Endothelial cell of umbilical vein (primary cell): Measurements from ENCODE around the gene VKORC1. TPM values are rescaled to one million over a fixed set of nuclear protein-coding genes. Genes with fewer than 3 reads are reported as not detected.

Source experiments
- BruUV-seq: library from RNA; stranded (reverse); fragments of 400-500 nt; replicated peaks from 2 replicates; lab custom pipeline; 2021; lab: Mats Ljungman, UMichigan
- CTCF ChIA-PET: fragments of 300-600, 350-600 bp; sonication (Branson Sonifier 250); formaldehyde crosslinking; loops from one replicate; lab custom pipeline; 2021; ENCODE audit warnings: antibody characterized with exemption, inconsistent platforms; lab: Charles Lee
- POLR2A ChIA-PET: fragments of 300-600, 350-600 bp; sonication (Branson Sonifier 250); formaldehyde crosslinking; loops from one replicate; lab custom pipeline; 2021; ENCODE audit warnings: antibody characterized with exemption, inconsistent platforms; lab: Charles Lee
- DNase-seq: peaks from one replicate; pipeline ENCODE4 v3.0.0-alpha.2; 2011; ENCODE audit warnings: low read depth, low spot score
- FAIRE-seq: peaks from 2 replicates; lab custom pipeline; 2011; peaks lifted over from hg19 to GRCh38; lab: Jason Lieb, UNC
- H2AFZ ChIP-seq: 2 replicates; pipeline ENCODE4 v1.6.0; 2012; ENCODE audit warnings: low read depth, low read length, control low read depth, inconsistent platforms
- H3K27ac ChIP-seq: 2 replicates; pipeline ENCODE4 v1.5.1; 2011; ENCODE audit warnings: low read depth, mild to moderate bottlenecking, control low read depth, low read length, moderate library complexity; ENCODE audit not compliant: insufficient read depth
- H3K27me3 ChIP-seq, 2 experiments: 2 replicates each; pipeline versions ENCODE4 v1.6.0 to v1.6.1; 2011; ENCODE audit warnings: low read length in 2 of 2, mixed read lengths in 1 of 2; ENCODE audit not compliant: control insufficient read depth in 2 of 2, insufficient read depth in 2 of 2
- H3K36me3 ChIP-seq, 2 experiments: 2 replicates in 1 of 2; 3 replicates in 1 of 2; pipeline ENCODE4 v1.5.1; 2011; ENCODE audit warnings: low read length in 2 of 2, mild to moderate bottlenecking in 1 of 2, moderate library complexity in 1 of 2; ENCODE audit not compliant: control insufficient read depth in 2 of 2, insufficient read depth in 2 of 2; ENCODE audit errors: extremely low read depth in 1 of 2
- H3K4me1 ChIP-seq: 3 replicates; pipeline ENCODE4 v1.5.1; 2011; ENCODE audit warnings: mild to moderate bottlenecking, low read length; ENCODE audit not compliant: control insufficient read depth, insufficient read depth; ENCODE audit errors: extremely low read depth
- H3K4me2 ChIP-seq: 2 replicates; pipeline ENCODE4 v1.6.1; 2011; ENCODE audit warnings: low read length, control low read depth, mixed read lengths; ENCODE audit not compliant: insufficient read depth
- H3K4me3 ChIP-seq, 3 experiments: fragments of 200-600 bp in 1 of 3; sonication (generic), shearing (Covaris generic) in 1 of 3; replicated peaks in 1 of 3; 2 replicates each; pipeline ENCODE4 v1.5.1; 2011 to 2016; ENCODE audit warnings: control low read depth in 3 of 3, low read length in 3 of 3, mild to moderate bottlenecking in 2 of 3, inconsistent platforms in 1 of 3, low read depth in 1 of 3, moderate library complexity in 1 of 3; ENCODE audit not compliant: insufficient read depth in 1 of 3
- H3K79me2 ChIP-seq: 2 replicates; pipeline ENCODE4 v1.6.0; 2012; ENCODE audit warnings: low read length, inconsistent platforms; ENCODE audit not compliant: control insufficient read depth, insufficient read depth
- H3K9ac ChIP-seq: replicated peaks from 2 replicates; pipeline ENCODE3; 2011; ENCODE audit warnings: low read length, control low read depth; ENCODE audit not compliant: insufficient read depth; ENCODE audit errors: extremely low read depth
- H3K9me1 ChIP-seq: replicated peaks from 3 replicates; pipeline ENCODE4 v1.6.0; 2011; ENCODE audit warnings: mild to moderate bottlenecking, low read length; ENCODE audit not compliant: control insufficient read depth, insufficient read depth; ENCODE audit errors: extremely low read depth
- H3K9me3 ChIP-seq: replicated peaks from 2 replicates; pipeline ENCODE4 v1.5.1; 2012; ENCODE audit warnings: low read length, inconsistent platforms; ENCODE audit not compliant: control insufficient read depth, insufficient read depth
- H4K20me1 ChIP-seq: replicated peaks from 2 replicates; pipeline ENCODE3; 2011; ENCODE audit warnings: mild to moderate bottlenecking, low read length; ENCODE audit not compliant: control insufficient read depth, insufficient read depth; ENCODE audit errors: extremely low read depth
- EZH2 ChIP-seq: IDR thresholded peaks from 2 replicates; pipeline ENCODE4 v1.6.1; 2012; ENCODE audit warnings: borderline replicate concordance, low read depth, mild to moderate bottlenecking, moderate library complexity, low read length, inconsistent platforms; ENCODE audit not compliant: severe bottlenecking
- FOS ChIP-seq: IDR thresholded peaks from 2 replicates; pipeline ENCODE4 v1.6.1; 2011; ENCODE audit warnings: mild to moderate bottlenecking, low read length, moderate library complexity, borderline replicate concordance; ENCODE audit not compliant: insufficient read depth
- GATA2 ChIP-seq: IDR thresholded peaks from 2 replicates; pipeline ENCODE4 v1.7.0; 2011; ENCODE audit warnings: low read depth, mild to moderate bottlenecking, moderate library complexity, mixed read lengths, low read length; ENCODE audit not compliant: insufficient read length, insufficient read depth
- JUN ChIP-seq: IDR thresholded peaks from 2 replicates; pipeline ENCODE4 v1.6.1; 2011; ENCODE audit warnings: borderline replicate concordance, low read depth; ENCODE audit not compliant: insufficient read length, insufficient read depth
- MAX ChIP-seq: IDR thresholded peaks from 2 replicates; pipeline ENCODE4 v1.6.1; 2011; ENCODE audit not compliant: insufficient read depth, insufficient read length
- MYC ChIP-seq: IDR thresholded peaks from one replicate; pipeline ENCODE4 v1.6.1; 2011; ENCODE audit warnings: mild to moderate bottlenecking, low read depth, low read length
- POLR2A ChIP-seq: IDR thresholded peaks from 2 replicates; pipeline ENCODE4 v1.6.1; 2012; ENCODE audit warnings: low read depth, mild to moderate bottlenecking, control low read depth, low read length
- POLR2AphosphoS5 ChIP-seq: IDR thresholded peaks from 2 replicates; pipeline ENCODE4 v1.6.1; 2012; ENCODE audit warnings: low read depth, mild to moderate bottlenecking, control low read depth, low read length, moderate library complexity; ENCODE audit not compliant: insufficient read depth
- dilution Hi-C: fragments of 300-500 bp; cut with MboI; formaldehyde crosslinking; loops from one replicate; pipeline ENCODE4 v1.15.0; 2019; ENCODE audit warnings: low sequenced_read_pairs; ENCODE audit not compliant: extremely low pct_ligation_motif_present
- intact Hi-C: fragments of 100-400 bp; cut with micrococcal nuclease; formaldehyde crosslinking; loops from one replicate; pipeline ENCODE4 v1.10.0; 2022
- polyA plus RNA-seq, 4 experiments: library from polyadenylated mRNA; depleted of rRNA in 3 of 4; stranded (reverse) in 3 of 4; unstranded in 1 of 4; fragments of >200 nt; gene quantifications; 2 replicates each; pipeline versions ENCODE4 v1.2.1 to v1.2.3, GENCODE V29; 2011 to 2012; ENCODE audit warnings: missing spikeins in 1 of 4
- total RNA-seq: library from RNA; stranded (reverse); gene quantifications from 2 replicates; pipeline ENCODE4 v1.2.3, GENCODE V29; 2021

VKORC1 gene
- total and polyA plus RNA-seq, 2 donors (not counting 3 experiments of a cell fraction or from before 2014, with no cell fraction given) = 93.5 to 586 TPM

DNA sequence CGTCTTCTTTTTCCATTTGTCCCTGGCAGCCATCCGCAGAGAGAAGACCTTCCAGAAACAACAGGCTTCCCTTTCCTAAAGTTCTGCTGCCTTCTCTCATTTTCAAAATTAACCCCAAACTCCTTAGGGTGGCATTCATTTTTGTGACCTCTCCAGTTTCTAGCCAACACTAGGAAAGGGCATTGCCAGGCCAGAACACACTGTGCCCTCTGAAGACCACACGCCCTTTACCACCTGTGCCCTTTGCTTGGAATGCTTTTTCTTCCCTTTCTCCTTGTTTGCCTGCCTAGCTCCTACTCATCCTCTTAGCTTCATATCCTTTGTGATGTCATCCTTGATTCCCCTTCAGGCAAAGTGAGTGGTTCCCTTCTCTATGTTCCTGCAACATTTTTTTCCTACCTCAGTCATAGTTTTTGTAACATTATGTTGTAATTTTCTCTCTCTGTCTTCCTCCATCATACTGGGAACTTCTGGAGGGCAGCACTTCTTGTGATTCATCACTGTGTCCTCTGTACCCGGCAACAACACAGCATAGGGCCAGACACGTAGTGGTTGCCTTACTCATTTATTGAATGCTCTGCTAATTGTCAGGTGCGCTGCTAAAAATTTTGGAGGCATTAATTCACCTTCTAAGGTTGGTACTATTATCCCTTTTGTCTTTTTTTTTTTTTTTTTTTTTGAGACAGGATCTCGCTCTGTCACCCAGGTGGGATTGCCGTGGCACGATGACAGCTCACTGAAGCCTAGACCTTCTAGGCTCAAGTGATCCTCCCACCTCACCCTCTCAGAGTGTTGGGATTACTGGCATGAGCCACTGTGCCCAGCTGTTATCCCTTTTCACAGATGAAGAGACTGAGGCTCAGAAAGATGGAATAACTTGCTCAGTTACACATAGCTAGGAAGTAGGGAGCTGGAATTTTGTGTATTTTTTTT is 23.9 kb upstream of the VKORC1 start:
- POLR2A ChIA-PET = interaction anchor here (1.4 to 1.6 kb wide), 2 partner anchors 24 to 62 kb away, joined by 13 to 31 read pairs; partner anchors contain the start of gene FUS
- peaks cover 7% of the 10 kb centered on the region for H3K4me1 ChIP-seq
- no peak overlapping the region for H2AFZ ChIP-seq
- H3K4me3 ChIP-seq = peak overlapping the region; percentile 54 to 79 (median 79)
- H4K20me1 ChIP-seq = no peaks in the 10 kb centered on the region
- H3K9me3 ChIP-seq = no peaks in the 10 kb centered on the region
- dilution Hi-C loops = no loop called here
- intact Hi-C loops = no loop called here
- H3K36me3 ChIP-seq = peaks cover 3 to 13% of the 10 kb centered on the region in 2 experiments
- no peaks in the 10 kb centered on the region for H3K27me3 ChIP-seq
- CTCF ChIA-PET = interaction anchor here (1.0 to 1.6 kb wide), 8 partner anchors 16 to 750 kb away, joined by 3 to 27 read pairs (median 5); partner anchors contain the start of gene PRSS8
- DNase-seq = no peak
- no peak for TF ChIP-seq GATA2
- no peak for TF ChIP-seq FOS
- no peak for TF ChIP-seq POLR2AphosphoS5
- no peak for TF ChIP-seq MAX
- TF ChIP-seq POLR2A = no peak
- TF ChIP-seq EZH2 = no peak
- TF ChIP-seq MYC = no peak
- no peak for TF ChIP-seq JUN
- H3K9ac ChIP-seq = peak overlapping the region; percentile 76
- TSS peak; percentile 29 for BruUV-seq
- peak overlapping the region; percentile 80 for H3K4me2 ChIP-seq
- H3K79me2 ChIP-seq = peaks cover 14% of the 10 kb centered on the region
- H3K27ac ChIP-seq = peak overlapping the region; percentile 64
- no peak for FAIRE-seq
- no peaks in the 10 kb centered on the region for H3K9me1 ChIP-seq
